Esophagus muscularis mucosa (tissue), 4 donors: ENCODE results near the gene CPLANE2.

Experiments used
- CTCF ChIP-seq, 3 experiments: fragments of 200-600 bp in 2 of 3; fragments of 450-650 bp in 1 of 3; sonication (generic) in 2 of 3; IDR thresholded peaks; one replicate each; pipeline ENCODE4 v1.5.1; 2017 to 2019; ENCODE audit warnings: antibody characterized with exemption in 3 of 3, mild to moderate bottlenecking in 2 of 3, moderate library complexity in 1 of 3
- EP300 ChIP-seq: sonication (generic); formaldehyde crosslinking; IDR thresholded peaks from one replicate; pipeline ENCODE4 v1.6.1; 2017; ENCODE audit warnings: antibody characterized with exemption
- POLR2A ChIP-seq: fragments of 450-650 bp; IDR thresholded peaks from one replicate; pipeline ENCODE4 v1.6.1; 2017; ENCODE audit warnings: antibody characterized with exemption, moderate library complexity, mild to moderate bottlenecking, low read depth
- POLR2AphosphoS5 ChIP-seq, 2 donors: sonication (generic); formaldehyde crosslinking; IDR thresholded peaks; one replicate each; pipeline ENCODE4 v1.6.1; 2017; ENCODE audit warnings: antibody characterized with exemption in 2 of 2

GRCh38 chr1:16207318-16208269 is 29.4 kb downstream of the CPLANE2 start:
- TF ChIP-seq CTCF (IDR thresholded peaks at IDR 0.05) (no peak), POLR2A (no peak), POLR2AphosphoS5 (IDR thresholded peaks at IDR 0.05) (no peak), EP300 (no peak)
